Measurements from ENCODE around the gene B4GALT5.
A peak's percentile ranks its signal among the peaks of the same experiment; 100 is the strongest.
"Not testable (repeated sequence)": the region's sequence is repeated elsewhere in the genome, so short reads cannot be mapped to it uniquely, and the experiment has no call there.

B4GALT5 gene

DNA sequence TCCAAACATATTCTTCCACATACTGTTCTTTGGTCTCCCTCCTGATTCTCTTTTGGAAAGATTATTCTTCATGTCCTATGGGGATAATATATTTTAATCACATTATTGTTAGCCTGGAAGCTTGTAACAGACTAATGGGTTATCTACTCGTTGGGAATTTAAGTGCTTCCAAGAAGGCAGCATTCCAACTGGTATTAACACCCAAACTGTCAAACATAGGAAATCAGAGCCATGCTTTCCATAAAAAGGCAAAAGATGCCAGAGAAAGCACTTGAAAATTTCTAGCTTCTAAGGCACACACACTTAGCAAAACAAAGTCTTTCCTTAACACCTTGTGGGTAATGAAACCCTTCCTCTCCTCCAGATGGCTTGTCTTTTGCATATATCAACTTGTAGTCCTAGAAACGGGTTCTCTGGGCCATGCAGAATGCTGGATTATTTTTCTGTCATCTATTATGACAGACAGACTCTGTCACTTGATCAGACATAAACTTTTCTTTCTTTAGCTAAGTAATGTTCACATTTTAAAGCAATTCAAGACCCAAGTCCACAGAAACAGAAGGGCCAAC lies 41.5 kb downstream of the B4GALT5 start:
- H3K9me3 ChIP-seq (ENCODE audit: control insufficient read depth, low read length), result no peaks in the 10 kb centered on the region
- DNase-seq, result no peak
- no peak overlapping the region for H3K23ac ChIP-seq (ENCODE audit: low read length in 2 of 2)
- H3K79me1 ChIP-seq (replicated peaks; ENCODE audit: low read length, poor library complexity, severe bottlenecking), result no peaks in the 10 kb centered on the region
- no peak overlapping the region for H4K91ac ChIP-seq (ENCODE audit: low read length)
- H3K27ac ChIP-seq (ENCODE audit: low read length, poor library complexity, severe bottlenecking), result peak overlapping the region; percentile 43
- H3K4ac ChIP-seq (ENCODE audit: low read depth in 1 of 2, low read length in 2 of 2), result no peak overlapping the region
- no peak overlapping the region for H2BK120ac ChIP-seq (ENCODE audit: low read depth, low read length)
- no peak overlapping the region for H3K9ac ChIP-seq (ENCODE audit: low read length)
- no peaks in the 10 kb centered on the region for H3K36me3 ChIP-seq (ENCODE audit: control insufficient read depth in 1 of 2, insufficient read depth in 2 of 2, low read depth in 1 of 2, low read length in 2 of 2)
- H2BK12ac ChIP-seq (ENCODE audit: low read length in 2 of 2), result no peak overlapping the region
- H3K4me1 ChIP-seq (ENCODE audit: control insufficient read depth, insufficient read depth, low read depth, low read length), result peaks cover 20% of the 10 kb centered on the region
- no peak overlapping the region for H3K4me3 ChIP-seq (ENCODE audit: insufficient read depth in 1 of 2, low read depth in 1 of 2, low read length in 2 of 2)
- no peak overlapping the region for H4K8ac ChIP-seq (ENCODE audit: low read length)
- H2AK5ac ChIP-seq (ENCODE audit: low read length, severe bottlenecking), result peak overlapping the region; percentile 69
- H3K14ac ChIP-seq (ENCODE audit: low read length in 2 of 2), result no peak overlapping the region
- H2BK15ac ChIP-seq (ENCODE audit: low read depth, poor library complexity, severe bottlenecking), result no peak overlapping the region
- H2BK5ac ChIP-seq (ENCODE audit: low read depth, low read length, poor library complexity, severe bottlenecking), result no peak overlapping the region
- WGBS, result 81% methylated on average over 2 of the region's 2 CpGs
- no peak overlapping the region for H2AFZ ChIP-seq (ENCODE audit: low read depth, low read length)
- H3K27me3 ChIP-seq (ENCODE audit: control insufficient read depth in 1 of 2, insufficient read depth in 1 of 2, low read length in 2 of 2), result no peaks in the 10 kb centered on the region
- no peak overlapping the region for H3K18ac ChIP-seq (ENCODE audit: low read depth in 1 of 2, low read length in 2 of 2)
- no peak overlapping the region for H3K4me2 ChIP-seq (ENCODE audit: low read length, poor library complexity, severe bottlenecking)

DNA sequence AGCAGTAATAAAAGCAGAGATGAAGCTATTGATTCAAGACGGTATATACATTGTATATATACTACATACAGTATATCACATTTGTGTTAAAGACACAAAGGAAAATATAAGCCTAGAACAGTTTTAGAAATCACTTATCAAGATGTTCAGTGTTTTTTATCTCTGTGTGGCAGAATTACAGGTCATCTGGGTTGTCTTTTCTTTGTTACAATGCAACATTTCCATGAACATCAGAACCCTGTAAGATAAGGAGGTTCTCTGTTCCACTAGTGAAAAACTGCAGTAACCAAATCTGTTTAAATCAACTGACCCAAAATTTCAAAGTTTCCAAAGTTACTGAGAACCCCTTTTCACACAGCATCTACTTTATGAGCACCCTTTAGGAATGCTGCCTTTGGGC lies 42.2 kb downstream of the B4GALT5 start:
- H3K4me3 ChIP-seq (ENCODE audit: insufficient read depth in 1 of 2, low read depth in 1 of 2, low read length in 2 of 2), result no peak overlapping the region
- WGBS, result no CpG with 5 or more reads among the region's 1 CpG
- no peak overlapping the region for H3K18ac ChIP-seq (ENCODE audit: low read depth in 1 of 2, low read length in 2 of 2)

DNA sequence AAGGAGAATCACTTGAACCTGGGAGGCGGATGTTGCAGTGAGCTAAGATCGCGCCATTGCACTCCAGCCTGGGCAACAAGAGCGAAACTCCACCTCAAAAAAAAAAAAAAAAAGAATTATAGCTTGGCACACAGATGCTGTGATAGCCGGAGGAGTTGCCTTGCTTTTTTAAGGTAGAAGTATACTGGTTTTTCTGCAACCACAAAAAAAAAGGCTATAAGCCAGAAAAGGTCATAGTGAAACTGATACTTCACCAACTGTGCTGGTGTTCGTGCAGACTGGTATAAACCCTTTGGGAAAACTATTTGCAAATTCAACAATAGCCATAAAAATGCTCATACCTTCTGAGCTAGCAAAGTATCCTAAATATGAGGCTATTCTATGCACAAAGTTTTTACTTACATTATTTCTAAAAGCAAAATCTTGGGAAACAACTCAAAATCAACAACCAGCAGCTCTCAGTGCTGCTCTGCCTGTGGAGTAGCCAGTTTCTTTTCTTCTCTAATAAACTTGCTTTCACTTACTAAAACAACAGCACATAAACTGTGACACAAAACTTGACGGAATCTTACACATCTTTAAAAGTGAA lies 44.0 kb downstream of the B4GALT5 start:
- Histone ChIP-seq H4K8ac (ENCODE audit: low read length) (no peak overlapping the region), H2AFZ (ENCODE audit: low read depth, low read length) (no peak overlapping the region), H3K18ac (ENCODE audit: low read depth in 1 of 2, low read length in 2 of 2) (no peak overlapping the region), H4K91ac (ENCODE audit: low read length) (no peak overlapping the region), H3K9me3 (ENCODE audit: control insufficient read depth, low read length) (no peaks in the 10 kb centered on the region), H2BK12ac (ENCODE audit: low read length in 2 of 2) (no peak overlapping the region), H3K79me1 (replicated peaks; ENCODE audit: low read length, poor library complexity, severe bottlenecking) (peaks cover 1% of the 10 kb centered on the region), H3K4me2 (ENCODE audit: low read length, poor library complexity, severe bottlenecking) (peak overlapping the region; percentile 34), H3K4ac (ENCODE audit: low read depth in 1 of 2, low read length in 2 of 2) (no peak overlapping the region), H3K27me3 (ENCODE audit: control insufficient read depth in 1 of 2, insufficient read depth in 1 of 2, low read length in 2 of 2) (no peaks in the 10 kb centered on the region), H3K4me3 (ENCODE audit: insufficient read depth in 1 of 2, low read depth in 1 of 2, low read length in 2 of 2) (peak overlapping the region in 1 of 2 experiments; percentile 21), H2AK5ac (ENCODE audit: low read length, severe bottlenecking) (no peak overlapping the region), H3K23ac (ENCODE audit: low read length in 2 of 2) (no peak overlapping the region), H2BK5ac (ENCODE audit: low read depth, low read length, poor library complexity, severe bottlenecking) (no peak overlapping the region), H3K14ac (ENCODE audit: low read length in 2 of 2) (no peak overlapping the region), H2BK15ac (ENCODE audit: low read depth, poor library complexity, severe bottlenecking) (no peak overlapping the region), H2BK120ac (ENCODE audit: low read depth, low read length) (no peak overlapping the region), H3K27ac (ENCODE audit: low read length, poor library complexity, severe bottlenecking) (peak overlapping the region; percentile 75), H3K9ac (ENCODE audit: low read length) (peak overlapping the region; percentile 33), H3K4me1 (ENCODE audit: control insufficient read depth, insufficient read depth, low read depth, low read length) (peaks cover 17% of the 10 kb centered on the region), H3K36me3 (ENCODE audit: control insufficient read depth in 1 of 2, insufficient read depth in 2 of 2, low read depth in 1 of 2, low read length in 2 of 2) (no peaks in the 10 kb centered on the region)
- no peak for DNase-seq
- WGBS, result 91% methylated on average over 4 of the region's 7 CpGs

More for the DNA sequence above, 42.2 kb downstream of the B4GALT5 start:
- Histone ChIP-seq H2AK5ac (ENCODE audit: low read length, severe bottlenecking) (no peak overlapping the region), H3K27ac (ENCODE audit: low read length, poor library complexity, severe bottlenecking) (no peak overlapping the region), H3K9ac (ENCODE audit: low read length) (no peak overlapping the region), H3K23ac (ENCODE audit: low read length in 2 of 2) (no peak overlapping the region), H3K27me3 (ENCODE audit: control insufficient read depth in 1 of 2, insufficient read depth in 1 of 2, low read length in 2 of 2) (no peaks in the 10 kb centered on the region), H3K79me1 (replicated peaks; ENCODE audit: low read length, poor library complexity, severe bottlenecking) (no peaks in the 10 kb centered on the region), H2BK15ac (ENCODE audit: low read depth, poor library complexity, severe bottlenecking) (no peak overlapping the region), H3K4me2 (ENCODE audit: low read length, poor library complexity, severe bottlenecking) (no peak overlapping the region), H3K4me1 (ENCODE audit: control insufficient read depth, insufficient read depth, low read depth, low read length) (peaks cover 18% of the 10 kb centered on the region), H2BK12ac (ENCODE audit: low read length in 2 of 2) (no peak overlapping the region), H2BK120ac (ENCODE audit: low read depth, low read length) (no peak overlapping the region), H3K4ac (ENCODE audit: low read depth in 1 of 2, low read length in 2 of 2) (no peak overlapping the region), H4K8ac (ENCODE audit: low read length) (no peak overlapping the region), H2AFZ (ENCODE audit: low read depth, low read length) (no peak overlapping the region), H3K14ac (ENCODE audit: low read length in 2 of 2) (no peak overlapping the region), H2BK5ac (ENCODE audit: low read depth, low read length, poor library complexity, severe bottlenecking) (no peak overlapping the region), H4K91ac (ENCODE audit: low read length) (no peak overlapping the region), H3K36me3 (ENCODE audit: control insufficient read depth in 1 of 2, insufficient read depth in 2 of 2, low read depth in 1 of 2, low read length in 2 of 2) (no peaks in the 10 kb centered on the region), H3K9me3 (ENCODE audit: control insufficient read depth, low read length) (no peaks in the 10 kb centered on the region)
- no peak for DNase-seq

DNA sequence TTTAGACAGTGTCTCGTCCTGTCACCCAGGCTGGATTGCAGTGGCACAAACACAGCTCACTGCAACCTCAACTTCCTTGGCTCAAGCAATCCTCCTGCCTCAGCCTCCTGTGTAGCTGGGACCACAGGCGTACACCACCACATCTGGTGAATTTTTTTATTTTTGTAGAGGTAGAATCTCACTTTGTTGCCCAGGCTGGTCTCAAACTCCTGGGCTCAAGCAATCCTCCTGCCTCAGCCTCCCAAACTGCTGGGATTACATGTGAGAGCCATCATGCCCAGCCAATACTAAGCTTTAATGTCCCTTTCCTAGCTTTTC lies 44.8 kb downstream of the B4GALT5 start:
- H3K9me3 ChIP-seq (ENCODE audit: control insufficient read depth, low read length); H3K18ac ChIP-seq (ENCODE audit: low read depth in 1 of 2, low read length in 2 of 2); H2BK120ac ChIP-seq (ENCODE audit: low read depth, low read length); H4K8ac ChIP-seq (ENCODE audit: low read length); H2AFZ ChIP-seq (ENCODE audit: low read depth, low read length); H3K36me3 ChIP-seq (ENCODE audit: control insufficient read depth in 1 of 2, insufficient read depth in 2 of 2, low read depth in 1 of 2, low read length in 2 of 2); H3K4ac ChIP-seq (ENCODE audit: low read depth in 1 of 2, low read length in 2 of 2); H3K14ac ChIP-seq (ENCODE audit: low read length in 2 of 2); H2BK12ac ChIP-seq (ENCODE audit: low read length in 2 of 2); H3K23ac ChIP-seq (ENCODE audit: low read length in 2 of 2); H2BK15ac ChIP-seq (ENCODE audit: low read depth, poor library complexity, severe bottlenecking); H4K91ac ChIP-seq (ENCODE audit: low read length); H3K79me1 ChIP-seq (replicated peaks; ENCODE audit: low read length, poor library complexity, severe bottlenecking); DNase-seq; H3K9ac ChIP-seq (ENCODE audit: low read length); H3K4me3 ChIP-seq (ENCODE audit: insufficient read depth in 1 of 2, low read depth in 1 of 2, low read length in 2 of 2); H3K27me3 ChIP-seq (ENCODE audit: control insufficient read depth in 1 of 2, insufficient read depth in 1 of 2, low read length in 2 of 2): not testable (repeated sequence)
- H2AK5ac ChIP-seq (ENCODE audit: low read length, severe bottlenecking), result peak overlapping the region; percentile 71
- H2BK5ac ChIP-seq (ENCODE audit: low read depth, low read length, poor library complexity, severe bottlenecking), result peak overlapping the region; percentile 3
- 86% methylated on average over 2 of the region's 2 CpGs for WGBS
- H3K4me1 ChIP-seq (ENCODE audit: control insufficient read depth, insufficient read depth, low read depth, low read length), result peaks cover 17% of the 10 kb centered on the region
- peak overlapping the region; percentile 47 for H3K4me2 ChIP-seq (ENCODE audit: low read length, poor library complexity, severe bottlenecking)
- H3K27ac ChIP-seq (ENCODE audit: low read length, poor library complexity, severe bottlenecking), result peak overlapping the region; percentile 83

Data from mesenchymal stem cell (in vitro differentiated cells and primary cell).